Neural crest cell (in vitro differentiated cells): ENCODE measurements around the gene TIMP1. TPM values are rescaled to one million over a fixed set of nuclear protein-coding genes. Genes with fewer than 3 reads are reported as not detected.

ENCODE experiments used
- DNase-seq: peaks from one replicate; pipeline ENCODE4 v3.0.0; 2021; ENCODE audit warnings: low read depth, mixed read lengths, low spot score
- H3K27ac Mint-ChIP-seq: one replicate; pipeline ENCODE4 v1.8.0; 2021; ENCODE audit warnings: mild to moderate bottlenecking, mixed read lengths; ENCODE audit not compliant: unreplicated experiment
- H3K27me3 Mint-ChIP-seq: 2 replicates; pipeline ENCODE4 v1.8.0; 2021; ENCODE audit warnings: low read depth, mild to moderate bottlenecking, mixed read lengths
- H3K36me3 Mint-ChIP-seq: 2 replicates; pipeline ENCODE4 v1.8.0; 2021; ENCODE audit warnings: low read depth, mild to moderate bottlenecking, mixed read lengths
- H3K4me1 Mint-ChIP-seq: 2 replicates; pipeline ENCODE4 v1.8.0; 2021; ENCODE audit warnings: mixed read lengths
- H3K4me3 Mint-ChIP-seq: one replicate; pipeline ENCODE4 v1.8.0; 2021; ENCODE audit warnings: mild to moderate bottlenecking, mixed read lengths
- H3K9me3 Mint-ChIP-seq: 2 replicates; pipeline ENCODE4 v1.8.0; 2021; ENCODE audit warnings: mixed read lengths
- CTCF ChIP-seq: fragments of 200-600 bp; sonication (generic); conservative IDR thresholded peaks from 2 replicates; pipeline ENCODE4 v1.5.0; 2021; ENCODE audit warnings: antibody characterized with exemption, mild to moderate bottlenecking
- total RNA-seq: library from RNA; stranded (reverse); gene quantifications from 2 replicates; pipeline ENCODE4 v1.2.1, GENCODE V29; 2021

The TIMP1 gene
- total RNA-seq, 1 donor from 2014 or later: 63.8 TPM

GRCh38 chrX:47587091-47587891, 5.1 kb downstream of the TIMP1 start:
- DNase-seq: no peak
- TF ChIP-seq CTCF: no peak
- Mint-ChIP-seq H3K27ac (no peak overlapping the region), H3K36me3 (peaks cover 4% of the 10 kb centered on the region), H3K27me3 (no peaks in the 10 kb centered on the region), H3K4me1 (peaks cover 7% of the 10 kb centered on the region), H3K4me3 (no peak overlapping the region), H3K9me3 (peaks cover 2% of the 10 kb centered on the region)

- peaks cover 2% of the 10 kb centered on the region for H3K9me3 Mint-ChIP-seq
Measured at GRCh38 chrX:47587906-47588735, 5.9 kb downstream of the TIMP1 start.

GRCh38 chrX:47590984-47591383, 8.7 kb downstream of the TIMP1 start:
- H3K9me3 Mint-ChIP-seq: peaks cover 2% of the 10 kb centered on the region
- no peak for DNase-seq
- H3K27me3 Mint-ChIP-seq: no peaks in the 10 kb centered on the region
- no peak overlapping the region for H3K4me3 Mint-ChIP-seq
- H3K4me1 Mint-ChIP-seq: no peaks in the 10 kb centered on the region
- no peak for TF ChIP-seq CTCF
- H3K27ac Mint-ChIP-seq: no peak overlapping the region
- no peaks in the 10 kb centered on the region for H3K36me3 Mint-ChIP-seq

More at GRCh38 chrX:47587906-47588735, 5.9 kb downstream of the TIMP1 start:
- peaks cover 4% of the 10 kb centered on the region for H3K36me3 Mint-ChIP-seq
- no peak for DNase-seq
- peaks cover 7% of the 10 kb centered on the region for H3K4me1 Mint-ChIP-seq
- no peak overlapping the region for H3K27ac Mint-ChIP-seq
- TF ChIP-seq CTCF: no peak
- no peaks in the 10 kb centered on the region for H3K27me3 Mint-ChIP-seq
- H3K4me3 Mint-ChIP-seq: no peak overlapping the region

DNA sequence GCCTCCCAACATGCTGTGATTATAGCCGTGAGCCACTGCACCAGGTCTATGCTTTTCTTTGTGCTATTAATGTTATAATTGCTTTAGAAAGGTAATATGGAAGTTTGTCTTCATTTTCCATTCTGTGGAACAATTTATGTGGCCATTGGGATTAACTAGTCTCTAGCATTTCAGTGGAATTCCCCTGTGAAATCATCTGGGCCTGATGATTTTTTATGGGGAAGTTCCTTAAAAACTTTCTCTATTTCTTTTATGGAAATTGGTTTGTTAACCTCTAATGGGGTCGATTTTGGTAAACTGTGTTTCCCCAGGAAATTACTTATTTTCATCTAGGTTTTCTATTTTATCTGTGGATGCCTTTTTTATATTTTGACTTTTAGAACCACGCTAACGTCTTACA, 11.3 kb downstream of the TIMP1 start:
- no peak for DNase-seq
- Mint-ChIP-seq H3K4me1 (no peaks in the 10 kb centered on the region), H3K36me3 (peaks cover 4% of the 10 kb centered on the region), H3K9me3 (peaks cover 11% of the 10 kb centered on the region), H3K27me3 (no peaks in the 10 kb centered on the region), H3K4me3 (no peak overlapping the region), H3K27ac (no peak overlapping the region)
- no peak for TF ChIP-seq CTCF

DNA sequence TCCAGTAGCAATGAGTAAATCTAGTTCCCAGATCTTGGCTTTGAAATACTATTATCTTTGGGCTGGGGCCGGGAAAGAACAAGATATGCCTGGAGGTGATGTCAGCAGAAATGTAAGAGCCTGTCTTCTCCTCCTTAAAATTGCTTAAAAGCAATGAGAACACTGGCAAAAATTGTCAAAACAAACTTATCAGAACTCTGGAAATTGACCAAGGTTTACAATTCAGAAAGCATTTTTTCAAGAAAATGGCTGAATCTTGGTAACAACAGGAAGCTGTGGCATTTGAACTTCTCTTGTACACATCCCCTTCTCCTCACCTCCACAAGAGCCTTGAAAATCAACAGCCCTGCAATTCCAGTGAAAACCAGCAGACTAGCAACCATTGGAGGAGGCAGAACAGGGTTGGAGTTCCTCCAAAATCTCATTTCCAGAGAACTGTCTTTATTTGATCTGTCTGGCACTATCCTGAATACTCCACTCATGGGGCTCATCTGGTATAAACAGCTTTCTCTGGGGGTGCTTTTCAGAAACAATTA, 13.5 kb downstream of the TIMP1 start:
- Mint-ChIP-seq H3K9me3 (peaks cover 9% of the 10 kb centered on the region), H3K27ac (no peak overlapping the region), H3K36me3 (peaks cover 4% of the 10 kb centered on the region), H3K4me3 (no peak overlapping the region), H3K4me1 (no peaks in the 10 kb centered on the region), H3K27me3 (no peaks in the 10 kb centered on the region)
- no peak for TF ChIP-seq CTCF
- no peak for DNase-seq
